SJSA1 (cell line): Measurements from ENCODE around the gene FUCA2. TPM values are rescaled to one million over a fixed set of nuclear protein-coding genes. Genes with fewer than 3 reads are reported as not detected.

Source experiments
- DNase-seq, 2 experiments: peaks; one replicate each; pipeline ENCODE4 v3.0.0-alpha.2; 2015 to 2020; ENCODE audit warnings: low spot score in 2 of 2, low read depth in 1 of 2
- H3K27ac ChIP-seq: fragments of 250-450 bp; sonication (Bioruptor Pico); 2 replicates; pipeline ENCODE4 v1.5.1; 2020; ENCODE audit warnings: mild to moderate bottlenecking, moderate library complexity
- H3K27me3 ChIP-seq: fragments of 250-450 bp; sonication (Bioruptor Pico); replicated peaks from 2 replicates; pipeline ENCODE4 v1.5.1; 2020; ENCODE audit warnings: mild to moderate bottlenecking, moderate library complexity
- H3K36me3 ChIP-seq: fragments of 250-450 bp; sonication (Bioruptor Pico); 2 replicates; pipeline ENCODE4 v1.5.1; 2020; ENCODE audit warnings: mild to moderate bottlenecking
- H3K4me1 ChIP-seq: fragments of 250-450 bp; sonication (Bioruptor Pico); replicated peaks from 2 replicates; pipeline ENCODE4 v1.6.1; 2021; ENCODE audit warnings: mild to moderate bottlenecking
- H3K4me3 ChIP-seq: fragments of 250-450 bp; sonication (Bioruptor Pico); 2 replicates; pipeline ENCODE4 v1.5.1; 2020; ENCODE audit warnings: mild to moderate bottlenecking
- H3K9me3 ChIP-seq: fragments of 250-450 bp; sonication (Bioruptor Pico); replicated peaks from 2 replicates; pipeline ENCODE4 v1.5.1; 2020; ENCODE audit warnings: mild to moderate bottlenecking
- total RNA-seq: library from RNA; depleted of rRNA; stranded (reverse); fragments of >200 nt; shearing (Covaris generic); gene quantifications from 2 replicates; pipeline ENCODE4 v1.2.3, GENCODE V29; 2014; rRNA removed

FUCA2 gene
- total RNA-seq: 39.2 and 52.5 TPM in 2 replicates

GRCh38 chr6:143510991-143511891 is at the start of gene FUCA2:
Gene FUCA2, minus strand, starts transcription at chr6:143511720. Its CDS starts 86 bp downstream, at chr6:143511634.
- Histone ChIP-seq H3K27ac (peak within 1 kb of the TSS; percentile 51; the same call in 1 of the 2 replicates), H3K4me3 (peak within 1 kb of the TSS; percentile 54), H3K36me3 (peaks cover 3% of the 10 kb centered on the region; the same call in 1 of the 2 replicates), H3K9me3 (no peaks in the 10 kb centered on the region), H3K4me1 (peaks cover 9% of the 10 kb centered on the region), H3K27me3 (peaks cover 4% of the 10 kb centered on the region; the same call in 1 of the 2 replicates)
- DNase-seq: peak; percentile 74 to 82

GRCh38 chr6:143561105-143561704 is 49.7 kb upstream of the FUCA2 start:
- peaks cover 9% of the 10 kb centered on the region for H3K4me1 ChIP-seq
- H3K36me3 ChIP-seq: no peaks in the 10 kb centered on the region
- H3K9me3 ChIP-seq: no peaks in the 10 kb centered on the region
- no peak overlapping the region for H3K27ac ChIP-seq
- H3K4me3 ChIP-seq: no peak overlapping the region
- no peak for DNase-seq
- H3K27me3 ChIP-seq: no peaks in the 10 kb centered on the region

DNA sequence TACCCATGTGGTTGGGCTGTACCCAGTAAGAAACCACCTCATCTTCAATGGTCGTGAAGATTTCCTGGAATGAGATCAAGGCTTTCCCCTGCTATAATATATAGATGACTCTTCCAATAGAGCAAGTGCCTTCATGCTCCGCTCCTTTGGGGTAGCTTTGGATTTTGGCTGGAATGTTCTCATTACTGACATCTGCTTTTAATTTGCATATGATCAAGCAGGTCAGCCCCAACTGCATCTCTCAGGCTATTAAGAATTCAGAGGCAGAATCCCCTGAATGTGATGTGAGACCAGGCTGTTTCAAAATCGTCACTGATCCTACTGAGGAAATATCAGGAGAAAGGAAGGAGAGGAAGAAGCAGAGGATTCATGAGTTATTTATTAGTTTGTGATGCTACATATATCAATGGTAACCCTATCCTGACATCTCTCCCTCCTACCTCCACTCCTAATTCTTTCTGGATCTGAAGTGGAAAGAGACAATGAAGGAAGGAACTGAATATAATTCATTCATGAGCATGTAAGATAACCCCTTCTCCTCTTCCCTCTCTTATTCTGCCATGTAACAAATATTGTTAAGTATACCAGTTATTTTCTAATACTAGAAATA is 47.6 kb upstream of the FUCA2 start:
- Histone ChIP-seq H3K4me3 (no peak overlapping the region), H3K4me1 (peaks cover 10% of the 10 kb centered on the region), H3K27ac (no peak overlapping the region), H3K27me3 (no peaks in the 10 kb centered on the region), H3K9me3 (no peaks in the 10 kb centered on the region), H3K36me3 (no peaks in the 10 kb centered on the region)
- DNase-seq: no peak

- peak overlapping the region; percentile 42 for H3K27ac ChIP-seq
- no peak overlapping the region for H3K4me3 ChIP-seq
- peaks cover 10% of the 10 kb centered on the region for H3K4me1 ChIP-seq
- no peaks in the 10 kb centered on the region for H3K27me3 ChIP-seq
- DNase-seq: peak; percentile 51 to 55
- no peaks in the 10 kb centered on the region for H3K36me3 ChIP-seq
- H3K9me3 ChIP-seq: no peaks in the 10 kb centered on the region
Observed at GRCh38 chr6:143556529-143556928, 45.0 kb upstream of the FUCA2 start.

DNA sequence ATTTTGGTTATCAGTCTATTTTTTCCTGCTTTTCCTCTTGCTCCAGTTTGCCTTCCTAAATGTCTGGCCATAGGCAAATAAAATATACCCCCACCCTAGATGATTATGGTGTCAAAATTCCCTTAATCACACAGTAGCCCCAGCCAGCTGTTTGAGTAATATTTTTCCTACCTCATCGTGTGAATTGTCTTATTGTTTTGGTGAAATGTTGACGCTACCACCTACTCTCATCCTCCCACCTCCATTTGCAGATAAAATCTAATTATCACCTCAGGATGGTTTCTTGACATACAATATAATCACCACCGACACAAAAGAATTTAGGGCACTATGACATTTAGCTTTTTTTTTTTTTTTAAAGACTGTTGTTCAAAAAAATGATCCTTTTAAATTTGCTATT is 44.1 kb upstream of the FUCA2 start:
- peaks cover 10% of the 10 kb centered on the region for H3K4me1 ChIP-seq
- H3K36me3 ChIP-seq: no peaks in the 10 kb centered on the region
- no peak overlapping the region for H3K4me3 ChIP-seq
- H3K9me3 ChIP-seq: no peaks in the 10 kb centered on the region
- H3K27ac ChIP-seq: no peak overlapping the region
- H3K27me3 ChIP-seq: no peaks in the 10 kb centered on the region
- no peak for DNase-seq

- H3K36me3 ChIP-seq: no peaks in the 10 kb centered on the region
- no peak overlapping the region for H3K4me3 ChIP-seq
- H3K27me3 ChIP-seq: no peaks in the 10 kb centered on the region
- H3K9me3 ChIP-seq: no peaks in the 10 kb centered on the region
- DNase-seq: no peak
- peaks cover 10% of the 10 kb centered on the region for H3K4me1 ChIP-seq
- H3K27ac ChIP-seq: no peak overlapping the region
Observed at GRCh38 chr6:143555071-143555492, 43.6 kb upstream of the FUCA2 start.

DNA sequence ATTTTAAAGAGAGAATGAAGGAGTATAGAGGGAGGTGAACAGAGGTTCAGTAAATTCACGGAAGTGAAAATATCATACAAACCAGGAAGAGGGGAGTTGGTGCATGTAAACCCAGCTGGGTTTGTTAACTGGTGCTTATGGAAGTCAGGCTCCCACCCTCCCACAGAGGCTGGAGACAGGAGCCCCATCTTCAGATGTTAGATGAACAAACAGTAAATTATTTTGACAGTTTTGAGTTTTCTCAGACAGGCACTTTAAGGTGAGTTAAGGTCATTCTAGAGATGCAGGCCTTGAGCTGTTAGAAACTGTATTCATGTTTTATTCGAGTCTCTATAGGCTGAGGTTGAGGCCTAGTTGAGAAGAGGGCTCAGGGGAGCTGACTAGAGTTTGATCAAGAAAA is 41.8 kb upstream of the FUCA2 start:
- no peak overlapping the region for H3K27ac ChIP-seq
- DNase-seq: no peak
- peaks cover 10% of the 10 kb centered on the region for H3K4me1 ChIP-seq
- H3K4me3 ChIP-seq: no peak overlapping the region
- H3K9me3 ChIP-seq: no peaks in the 10 kb centered on the region
- H3K27me3 ChIP-seq: no peaks in the 10 kb centered on the region
- no peaks in the 10 kb centered on the region for H3K36me3 ChIP-seq

DNA sequence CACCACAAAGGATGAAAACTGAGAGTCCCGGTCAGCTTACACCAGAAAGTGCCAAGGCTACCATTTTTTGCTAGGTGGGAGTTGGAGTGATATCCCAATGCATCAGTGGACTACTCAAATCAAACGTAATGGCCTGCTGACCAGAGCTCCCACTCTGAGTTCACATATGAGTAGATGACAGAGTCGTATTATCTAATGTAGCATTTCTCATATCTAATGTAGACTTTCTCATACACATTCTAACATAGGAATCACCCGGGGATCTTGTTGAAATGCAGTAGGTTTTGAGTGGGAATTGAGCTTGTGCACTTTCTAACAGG is 38.4 kb upstream of the FUCA2 start:
- Histone ChIP-seq H3K4me3 (no peak overlapping the region), H3K9me3 (no peaks in the 10 kb centered on the region)
- no peak for DNase-seq

DNA sequence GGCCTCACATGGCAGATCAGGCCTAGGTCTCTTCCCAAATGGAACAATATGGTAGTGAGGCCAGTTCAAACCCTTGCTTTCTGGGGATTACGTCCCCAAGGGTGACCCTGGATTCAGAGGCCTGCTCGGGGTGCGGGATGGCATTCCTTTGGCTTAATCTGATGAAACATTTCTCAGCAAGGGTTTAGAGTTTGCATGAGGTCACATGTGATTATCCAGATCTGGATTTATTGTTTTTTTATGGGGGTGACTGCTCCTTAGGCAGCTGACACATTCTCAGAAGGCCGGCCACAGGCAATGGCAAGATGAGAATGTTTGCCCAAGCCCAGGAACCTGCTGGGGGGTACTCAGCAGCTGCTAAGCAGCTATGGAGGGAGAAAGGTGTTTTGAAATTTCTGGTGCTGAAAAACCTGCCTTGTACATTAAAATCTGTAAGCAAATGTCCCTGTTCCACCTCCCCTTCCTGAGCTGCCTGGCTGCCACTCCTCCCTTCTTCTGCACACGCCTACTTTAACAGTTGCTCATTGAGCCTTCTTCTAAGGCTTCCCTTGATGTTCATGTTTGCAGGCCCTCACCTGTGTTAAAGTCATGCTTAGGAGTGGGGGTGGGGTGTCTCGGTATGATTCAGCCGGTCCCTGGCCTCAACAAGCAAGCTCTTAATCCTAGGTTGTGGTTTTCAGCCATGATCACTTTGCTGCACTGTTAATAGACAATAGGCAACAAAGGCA is 37.9 kb upstream of the FUCA2 start:
- Histone ChIP-seq H3K36me3 (no peaks in the 10 kb centered on the region), H3K27me3 (no peaks in the 10 kb centered on the region), H3K4me3 (no peak overlapping the region), H3K27ac (no peak overlapping the region), H3K4me1 (no peaks in the 10 kb centered on the region), H3K9me3 (no peaks in the 10 kb centered on the region)
- no peak for DNase-seq

More for the DNA sequence above, 38.4 kb upstream of the FUCA2 start:
- Histone ChIP-seq H3K27me3 (no peaks in the 10 kb centered on the region), H3K27ac (no peak overlapping the region), H3K4me1 (no peaks in the 10 kb centered on the region), H3K36me3 (no peaks in the 10 kb centered on the region)

DNA sequence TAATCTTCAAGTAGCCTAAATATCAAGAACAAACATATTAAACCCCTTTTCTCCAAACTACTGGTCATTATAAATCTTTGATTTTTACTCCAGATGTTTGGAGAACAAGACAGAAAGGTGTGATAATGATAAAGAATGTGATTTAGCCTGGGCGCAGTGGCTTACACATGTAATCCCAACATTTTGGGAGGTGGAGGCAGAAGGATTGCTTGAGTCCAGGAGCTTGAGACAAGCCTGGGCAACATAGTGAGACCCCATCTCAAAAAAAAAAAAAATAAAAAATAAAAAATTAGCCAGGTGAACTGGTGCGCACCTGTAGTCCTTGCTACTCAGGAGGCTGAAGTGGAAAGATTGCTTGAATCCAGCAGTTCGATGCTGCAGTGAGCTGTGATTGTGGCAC is 35.1 kb upstream of the FUCA2 start:
- no peaks in the 10 kb centered on the region for H3K9me3 ChIP-seq
- H3K36me3 ChIP-seq: no peaks in the 10 kb centered on the region
- no peaks in the 10 kb centered on the region for H3K4me1 ChIP-seq
- no peak overlapping the region for H3K27ac ChIP-seq
- H3K4me3 ChIP-seq: no peak overlapping the region
- H3K27me3 ChIP-seq: no peaks in the 10 kb centered on the region
- DNase-seq: no peak

GRCh38 chr6:143545976-143546547 is 34.5 kb upstream of the FUCA2 start:
- Histone ChIP-seq H3K27me3 (no peaks in the 10 kb centered on the region), H3K9me3 (no peaks in the 10 kb centered on the region), H3K36me3 (no peaks in the 10 kb centered on the region), H3K4me3 (no peak overlapping the region), H3K27ac (no peak overlapping the region), H3K4me1 (no peaks in the 10 kb centered on the region)
- DNase-seq: no peak

- Histone ChIP-seq H3K4me1 (no peaks in the 10 kb centered on the region), H3K36me3 (no peaks in the 10 kb centered on the region), H3K4me3 (no peak overlapping the region), H3K9me3 (no peaks in the 10 kb centered on the region), H3K27me3 (no peaks in the 10 kb centered on the region), H3K27ac (no peak overlapping the region)
- DNase-seq: no peak
Observed at GRCh38 chr6:143545165-143545564, 33.6 kb upstream of the FUCA2 start.

GRCh38 chr6:143544011-143544696 is 32.6 kb upstream of the FUCA2 start:
- Histone ChIP-seq H3K27ac (no peak overlapping the region), H3K9me3 (no peaks in the 10 kb centered on the region), H3K27me3 (no peaks in the 10 kb centered on the region), H3K4me1 (no peaks in the 10 kb centered on the region), H3K4me3 (no peak overlapping the region), H3K36me3 (no peaks in the 10 kb centered on the region)
- DNase-seq: no peak
